ENCODE data around the gene CPED1.
"Not testable (repeated sequence)": the region's sequence is repeated elsewhere in the genome, so short reads cannot be mapped to it uniquely, and the experiment has no call there.

CPED1 gene

DNA sequence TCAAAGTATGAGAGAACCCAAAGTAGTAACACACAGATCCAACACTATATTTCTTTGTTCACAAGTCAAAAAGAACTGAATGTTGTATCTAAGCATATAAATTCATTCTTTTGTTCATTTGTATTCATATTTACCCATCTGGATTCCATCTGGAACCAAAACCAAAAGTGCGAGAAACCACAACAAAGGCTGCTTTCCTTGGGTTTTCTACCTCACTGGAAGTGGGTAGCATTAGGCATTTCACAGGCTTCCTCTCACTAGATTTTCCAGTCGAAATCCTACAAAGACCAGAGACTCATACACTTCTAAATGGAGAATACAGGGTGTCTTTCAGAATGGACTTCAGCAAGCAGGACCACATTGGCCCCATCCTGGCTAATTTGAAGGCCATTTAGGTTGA lies 230.5 kb downstream of the CPED1 start:
- Histone ChIP-seq H3K27ac (ENCODE audit: low read length) (no peak overlapping the region), H3K4me3 (ENCODE audit: low read length) (no peak overlapping the region), H2AFZ (ENCODE audit: low read length) (no peak overlapping the region), H3K9ac (ENCODE audit: low read length) (no peak overlapping the region), H3K36me3 (replicated peaks; ENCODE audit: insufficient read depth, low read length) (no peaks in the 10 kb centered on the region), H3K9me2 (replicated peaks; ENCODE audit: insufficient read depth, low read length) (no peaks in the 10 kb centered on the region), H3K9me3 (replicated peaks; ENCODE audit: insufficient read depth, low read length) (no peaks in the 10 kb centered on the region), H4K20me1 (ENCODE audit: insufficient read depth, low read length) (no peaks in the 10 kb centered on the region), H3K4me1 (ENCODE audit: low read length) (no peaks in the 10 kb centered on the region), H3K27me3 (replicated peaks; ENCODE audit: insufficient read depth, low read length) (no peaks in the 10 kb centered on the region), H3K79me2 (ENCODE audit: low read length) (no peaks in the 10 kb centered on the region), H3F3A (ENCODE audit: insufficient read depth, low read length) (no peaks in the 10 kb centered on the region), H3K4me2 (ENCODE audit: low read depth, low read length) (no peak overlapping the region)
- no peak for TF ChIP-seq EZH2phosphoT487 (IDR thresholded peaks at IDR 0.05; ENCODE audit: low read length)
- no peak for TF ChIP-seq EZH2 (optimal IDR thresholded peaks at IDR 0.05; ENCODE audit: low read depth, low read length)
- TF ChIP-seq, protein P1, sequence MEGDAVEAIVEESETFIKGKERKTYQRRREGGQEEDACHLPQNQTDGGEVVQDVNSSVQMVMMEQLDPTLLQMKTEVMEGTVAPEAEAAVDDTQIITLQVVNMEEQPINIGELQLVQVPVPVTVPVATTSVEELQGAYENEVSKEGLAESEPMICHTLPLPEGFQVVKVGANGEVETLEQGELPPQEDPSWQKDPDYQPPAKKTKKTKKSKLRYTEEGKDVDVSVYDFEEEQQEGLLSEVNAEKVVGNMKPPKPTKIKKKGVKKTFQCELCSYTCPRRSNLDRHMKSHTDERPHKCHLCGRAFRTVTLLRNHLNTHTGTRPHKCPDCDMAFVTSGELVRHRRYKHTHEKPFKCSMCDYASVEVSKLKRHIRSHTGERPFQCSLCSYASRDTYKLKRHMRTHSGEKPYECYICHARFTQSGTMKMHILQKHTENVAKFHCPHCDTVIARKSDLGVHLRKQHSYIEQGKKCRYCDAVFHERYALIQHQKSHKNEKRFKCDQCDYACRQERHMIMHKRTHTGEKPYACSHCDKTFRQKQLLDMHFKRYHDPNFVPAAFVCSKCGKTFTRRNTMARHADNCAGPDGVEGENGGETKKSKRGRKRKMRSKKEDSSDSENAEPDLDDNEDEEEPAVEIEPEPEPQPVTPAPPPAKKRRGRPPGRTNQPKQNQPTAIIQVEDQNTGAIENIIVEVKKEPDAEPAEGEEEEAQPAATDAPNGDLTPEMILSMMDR (IDR thresholded peaks at IDR 0.05; ENCODE audit: low read length): no peak
- DNase-seq: no peak

DNA sequence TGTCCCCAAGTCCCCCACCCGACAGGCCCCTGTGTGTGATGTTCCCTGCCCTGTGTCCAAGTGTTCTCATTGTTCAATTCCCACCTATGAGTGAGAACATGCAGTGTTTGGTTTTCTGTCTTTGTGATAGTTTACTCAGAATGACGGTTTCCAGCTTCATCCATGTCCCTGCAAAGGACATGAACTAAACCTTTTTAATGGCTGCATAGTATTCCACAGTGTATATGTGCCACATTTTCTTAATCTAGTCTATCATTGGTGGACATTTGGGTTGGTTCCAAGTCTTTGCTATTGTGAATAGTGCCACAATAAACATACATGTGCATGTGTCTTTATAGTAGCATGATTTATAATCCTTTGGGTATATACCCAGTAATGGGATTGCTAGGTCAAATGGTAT lies 232.6 kb downstream of the CPED1 start:
- H3K4me1 ChIP-seq (ENCODE audit: low read length); H2AFZ ChIP-seq (ENCODE audit: low read length); H3K4me2 ChIP-seq (ENCODE audit: low read depth, low read length); DNase-seq; H3K36me3 ChIP-seq (replicated peaks; ENCODE audit: insufficient read depth, low read length); H3K27me3 ChIP-seq (replicated peaks; ENCODE audit: insufficient read depth, low read length); H3K4me3 ChIP-seq (ENCODE audit: low read length); H4K20me1 ChIP-seq (ENCODE audit: insufficient read depth, low read length); H3K9me3 ChIP-seq (replicated peaks; ENCODE audit: insufficient read depth, low read length); H3F3A ChIP-seq (ENCODE audit: insufficient read depth, low read length); H3K9ac ChIP-seq (ENCODE audit: low read length); H3K27ac ChIP-seq (ENCODE audit: low read length); H3K79me2 ChIP-seq (ENCODE audit: low read length); H3K9me2 ChIP-seq (replicated peaks; ENCODE audit: insufficient read depth, low read length): not testable (repeated sequence)

DNA sequence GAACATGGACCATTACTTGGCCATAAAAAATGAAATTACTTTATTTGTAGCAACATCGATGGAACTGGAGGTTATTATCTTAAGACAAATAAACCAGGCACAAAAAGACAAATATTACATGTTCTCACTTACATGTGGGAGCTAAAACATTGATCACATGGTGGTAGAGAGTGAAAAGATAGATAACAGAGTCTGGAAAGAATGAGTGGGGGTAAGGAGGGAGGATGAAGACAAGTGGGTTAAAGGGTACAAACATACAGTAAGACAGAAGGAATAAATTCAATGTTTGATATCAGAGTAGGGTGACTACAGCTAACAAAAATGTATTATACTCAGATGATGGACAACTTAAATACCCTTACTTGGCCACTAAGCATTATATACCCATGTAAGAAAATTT lies 240.3 kb downstream of the CPED1 start:
- Histone ChIP-seq H3K27ac (ENCODE audit: low read length) (no peak overlapping the region), H3F3A (ENCODE audit: insufficient read depth, low read length) (no peaks in the 10 kb centered on the region), H3K4me1 (ENCODE audit: low read length) (no peaks in the 10 kb centered on the region), H2AFZ (ENCODE audit: low read length) (no peak overlapping the region), H3K4me2 (ENCODE audit: low read depth, low read length) (no peak overlapping the region), H3K79me2 (ENCODE audit: low read length) (no peaks in the 10 kb centered on the region), H3K27me3 (replicated peaks; ENCODE audit: insufficient read depth, low read length) (no peaks in the 10 kb centered on the region), H3K36me3 (replicated peaks; ENCODE audit: insufficient read depth, low read length) (no peaks in the 10 kb centered on the region), H3K9ac (ENCODE audit: low read length) (no peak overlapping the region), H3K9me3 (replicated peaks; ENCODE audit: insufficient read depth, low read length) (no peaks in the 10 kb centered on the region), H4K20me1 (ENCODE audit: insufficient read depth, low read length) (no peaks in the 10 kb centered on the region), H3K9me2 (replicated peaks; ENCODE audit: insufficient read depth, low read length) (no peaks in the 10 kb centered on the region), H3K4me3 (ENCODE audit: low read length) (no peak overlapping the region)
- no peak for TF ChIP-seq EZH2 (optimal IDR thresholded peaks at IDR 0.05; ENCODE audit: low read depth, low read length)
- no peak for TF ChIP-seq EZH2phosphoT487 (IDR thresholded peaks at IDR 0.05; ENCODE audit: low read length)
- TF ChIP-seq, protein P1 (IDR thresholded peaks at IDR 0.05; ENCODE audit: low read length): no peak
- DNase-seq: no peak

DNA sequence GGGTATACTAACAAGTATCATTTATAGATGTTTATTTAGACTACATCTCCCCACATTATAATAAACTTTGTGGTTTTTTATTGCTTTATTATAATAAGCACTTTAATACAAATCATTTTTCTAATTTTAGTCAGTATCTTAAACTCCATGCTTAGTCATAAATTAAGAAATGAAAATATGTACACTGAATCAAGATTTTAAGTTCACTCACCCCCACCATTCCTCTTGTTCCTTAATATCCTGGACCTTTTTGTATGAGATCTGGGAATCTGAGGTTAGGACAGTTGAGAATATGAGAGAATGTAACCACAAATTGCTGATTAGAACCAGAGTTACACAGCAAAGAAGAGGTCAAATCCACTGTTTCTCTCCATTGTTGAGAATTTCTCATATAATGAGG lies 246.7 kb downstream of the CPED1 start:
- Histone ChIP-seq H3K4me1 (ENCODE audit: low read length) (no peaks in the 10 kb centered on the region), H2AFZ (ENCODE audit: low read length) (no peak overlapping the region), H3K36me3 (replicated peaks; ENCODE audit: insufficient read depth, low read length) (no peaks in the 10 kb centered on the region), H4K20me1 (ENCODE audit: insufficient read depth, low read length) (no peaks in the 10 kb centered on the region), H3K79me2 (ENCODE audit: low read length) (no peaks in the 10 kb centered on the region), H3K9ac (ENCODE audit: low read length) (no peak overlapping the region), H3K4me3 (ENCODE audit: low read length) (no peak overlapping the region), H3K9me3 (replicated peaks; ENCODE audit: insufficient read depth, low read length) (no peaks in the 10 kb centered on the region), H3K9me2 (replicated peaks; ENCODE audit: insufficient read depth, low read length) (no peaks in the 10 kb centered on the region), H3F3A (ENCODE audit: insufficient read depth, low read length) (no peaks in the 10 kb centered on the region), H3K27me3 (replicated peaks; ENCODE audit: insufficient read depth, low read length) (no peaks in the 10 kb centered on the region), H3K27ac (ENCODE audit: low read length) (no peak overlapping the region), H3K4me2 (ENCODE audit: low read depth, low read length) (no peak overlapping the region)
- TF ChIP-seq EZH2 (optimal IDR thresholded peaks at IDR 0.05; ENCODE audit: low read depth, low read length) (no peak), EZH2phosphoT487 (IDR thresholded peaks at IDR 0.05; ENCODE audit: low read length) (no peak)
- TF ChIP-seq, protein P1 (IDR thresholded peaks at IDR 0.05; ENCODE audit: low read length): no peak
- no peak for DNase-seq
